Measurements from ENCODE around the gene NUPR1.
"Not testable (repeated sequence)": the region's sequence is repeated elsewhere in the genome, so short reads cannot be mapped to it uniquely, and the experiment has no call there.

Gene NUPR1

GRCh38 chr16:28554634-28555423, 16.1 kb upstream of the NUPR1 start:
- DNase-seq (ENCODE audit: low read depth), result no peak

DNA sequence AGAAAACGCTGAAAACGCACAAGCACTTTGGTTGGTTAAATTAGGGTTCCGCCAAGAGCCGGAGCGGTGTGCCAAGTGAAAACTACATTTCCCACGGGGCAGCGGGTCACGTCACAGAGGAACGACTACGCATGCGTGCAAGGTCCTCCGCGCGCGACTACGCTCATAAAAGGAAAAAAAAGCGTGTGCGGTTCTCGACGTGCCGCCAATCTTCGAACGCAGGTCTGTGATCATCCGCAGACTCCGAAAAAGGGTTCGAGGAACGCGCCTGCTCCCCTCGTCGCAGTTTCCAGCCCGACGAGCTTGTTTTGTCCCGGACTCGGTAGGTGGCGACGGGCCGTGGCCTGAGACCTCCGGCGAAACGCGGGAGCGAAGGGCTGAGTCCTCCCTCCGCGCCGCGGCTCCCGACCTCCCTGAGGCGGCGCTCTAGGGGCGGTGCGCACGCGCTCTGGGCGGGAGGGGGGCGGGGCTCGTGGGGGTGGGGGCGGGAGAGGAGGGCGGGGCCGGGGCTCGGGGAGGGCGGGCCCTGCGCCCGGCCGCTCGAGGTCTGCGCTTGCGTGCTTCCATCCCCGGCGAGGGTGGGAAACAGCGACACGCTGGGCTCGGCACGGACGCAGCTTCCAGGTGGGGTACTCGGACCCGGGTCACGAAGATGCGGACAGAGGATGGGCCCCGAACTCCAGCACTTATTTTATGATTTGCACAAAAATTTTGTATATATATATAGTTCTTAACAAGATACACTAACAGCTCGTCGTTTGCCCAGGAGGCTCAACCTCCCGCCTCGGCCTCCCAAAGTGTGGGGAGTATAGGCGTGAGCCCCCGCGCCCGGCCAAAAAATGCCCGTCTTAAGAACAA, 15.2 kb upstream of the NUPR1 start, which contains the start of gene SGF29:
Gene SGF29, plus strand, starts transcription at position 145 of the 858 bp plus-strand sequence. CDS start 27,150 bp downstream, outside the sequence.
- DNase-seq (ENCODE audit: low read depth), result peak; percentile 81

DNA sequence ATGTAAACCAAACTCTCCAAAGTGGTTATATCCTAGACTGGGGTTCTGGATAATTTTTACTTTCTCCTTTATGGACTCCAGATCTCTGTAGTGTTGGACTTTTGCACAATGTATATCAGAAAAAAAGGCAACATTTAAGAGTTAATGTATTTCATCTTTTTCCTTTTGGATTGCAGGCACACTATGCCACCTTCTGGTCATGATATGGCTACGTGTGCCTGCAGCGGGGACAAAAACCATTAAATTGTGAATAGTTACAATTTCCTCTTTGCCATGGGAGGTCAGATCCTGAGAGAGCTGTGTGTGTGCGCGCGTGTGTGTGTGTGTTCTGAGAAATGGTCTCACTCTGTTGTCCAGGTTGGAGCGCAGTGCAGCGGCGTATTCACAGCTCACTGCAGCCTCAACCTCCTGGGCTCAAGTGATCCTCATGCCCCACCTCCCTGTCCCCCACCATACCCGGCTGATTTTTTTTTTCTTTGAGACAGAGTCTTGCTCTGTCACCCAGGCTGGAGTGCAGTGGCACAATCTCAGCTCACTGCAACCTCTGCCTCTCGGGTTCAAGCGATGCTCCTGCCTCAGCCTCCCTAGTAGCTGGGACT, 10.6 kb upstream of the NUPR1 start:
- DNase-seq (ENCODE audit: low read depth), result no peak

DNA sequence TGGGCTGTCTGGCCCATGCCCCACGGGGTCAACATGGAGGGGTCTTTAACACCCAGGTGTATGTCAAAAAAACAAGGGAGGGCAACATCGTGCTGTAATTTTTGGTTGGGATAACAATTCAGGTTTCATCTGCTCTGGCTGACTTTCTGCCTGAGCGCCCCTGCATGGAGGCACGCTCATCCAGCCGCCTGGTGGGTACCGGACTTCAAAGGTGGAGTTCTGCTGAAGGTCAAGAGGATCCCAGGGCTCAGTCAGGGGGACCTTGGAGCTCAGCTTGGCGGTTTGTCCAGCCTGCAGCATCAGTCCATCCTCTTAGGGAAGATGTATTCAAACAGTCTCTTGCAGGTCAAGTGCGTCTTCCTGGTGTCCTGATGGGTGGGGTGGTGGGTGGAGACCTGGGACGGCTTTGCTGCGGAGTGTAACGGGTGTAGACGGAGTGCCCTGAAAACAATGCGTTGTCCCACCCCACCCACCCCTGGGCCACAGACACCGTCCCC, 9.6 kb upstream of the NUPR1 start:
- DNase-seq (ENCODE audit: low read depth), result no peak

- DNase-seq (ENCODE audit: low read depth), result no peak
Measured at GRCh38 chr16:28546626-28547025, 7.9 kb upstream of the NUPR1 start.

DNA sequence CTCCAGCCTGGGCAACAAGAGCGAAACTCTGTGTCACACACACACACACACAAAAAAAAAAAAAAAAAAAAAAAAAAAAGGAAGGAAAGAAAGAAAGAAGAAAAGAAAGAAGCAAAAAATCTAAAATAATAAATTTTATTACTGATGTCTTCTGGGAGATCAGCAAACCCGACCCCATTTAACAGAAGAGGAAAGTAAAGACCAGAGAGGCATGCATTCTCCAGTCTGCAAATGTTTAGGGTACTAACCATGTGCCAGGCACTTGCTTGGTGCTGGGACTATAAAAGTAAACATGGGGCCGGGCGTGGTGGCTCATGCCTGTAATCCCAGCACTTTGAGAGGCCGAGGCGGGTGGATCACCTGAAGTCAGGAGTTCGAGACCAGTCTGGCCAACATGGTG, 7.2 kb upstream of the NUPR1 start:
- not testable (repeated sequence) for DNase-seq (ENCODE audit: low read depth)

GRCh38 chr16:28544998-28545397, 6.2 kb upstream of the NUPR1 start:
- DNase-seq (ENCODE audit: low read depth), result no peak

GRCh38 chr16:28543072-28543471, 4.3 kb upstream of the NUPR1 start:
- no peak for DNase-seq (ENCODE audit: low read depth)

- DNase-seq (ENCODE audit: low read depth), result no peak
Measured at GRCh38 chr16:28542646-28543045, 3.9 kb upstream of the NUPR1 start.

DNA sequence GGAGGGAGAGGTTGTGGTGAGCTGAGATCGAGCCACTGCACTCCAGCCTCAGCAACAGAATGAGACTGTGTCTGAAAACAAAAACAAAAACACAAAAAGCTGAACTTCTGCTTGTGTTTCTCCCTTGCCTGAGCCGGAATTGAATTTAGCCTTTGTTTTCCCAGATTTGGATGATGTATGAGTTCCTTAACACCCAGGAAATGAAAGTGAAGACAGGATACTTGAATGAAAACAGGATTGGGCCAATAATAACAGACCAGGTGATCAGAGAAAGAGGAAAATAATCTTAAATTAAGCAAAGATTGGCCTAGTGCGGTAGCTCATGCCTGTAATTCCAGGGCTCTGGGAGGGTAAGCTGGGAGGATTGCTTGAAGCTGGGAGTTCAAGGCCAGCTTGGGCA, 1.6 kb upstream of the NUPR1 start:
- DNase-seq (ENCODE audit: low read depth), result no peak

- no peak for DNase-seq (ENCODE audit: low read depth)
Measured at GRCh38 chr16:28537964-28538732, 626 bp downstream of the NUPR1 start.

DNA sequence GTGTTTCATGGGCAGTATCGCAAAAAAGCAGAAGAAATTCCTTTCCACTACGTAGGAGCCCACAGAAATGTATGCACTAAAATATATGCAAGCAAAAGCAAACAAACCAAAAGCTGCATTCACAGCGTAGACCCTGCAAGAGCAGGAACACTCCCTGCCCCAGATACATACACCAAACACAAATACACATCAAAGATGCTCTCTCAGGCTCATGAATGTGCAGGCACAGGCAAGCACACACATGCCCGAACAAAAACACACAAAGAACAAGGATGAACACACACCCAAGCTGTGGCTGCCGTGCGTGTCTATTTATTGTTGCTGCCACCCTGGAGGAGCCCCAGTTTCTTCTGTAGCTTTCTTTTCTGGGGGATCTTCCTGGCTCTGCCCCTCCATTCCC, 1.7 kb downstream of the NUPR1 start:
- no peak for DNase-seq (ENCODE audit: low read depth)

DNA sequence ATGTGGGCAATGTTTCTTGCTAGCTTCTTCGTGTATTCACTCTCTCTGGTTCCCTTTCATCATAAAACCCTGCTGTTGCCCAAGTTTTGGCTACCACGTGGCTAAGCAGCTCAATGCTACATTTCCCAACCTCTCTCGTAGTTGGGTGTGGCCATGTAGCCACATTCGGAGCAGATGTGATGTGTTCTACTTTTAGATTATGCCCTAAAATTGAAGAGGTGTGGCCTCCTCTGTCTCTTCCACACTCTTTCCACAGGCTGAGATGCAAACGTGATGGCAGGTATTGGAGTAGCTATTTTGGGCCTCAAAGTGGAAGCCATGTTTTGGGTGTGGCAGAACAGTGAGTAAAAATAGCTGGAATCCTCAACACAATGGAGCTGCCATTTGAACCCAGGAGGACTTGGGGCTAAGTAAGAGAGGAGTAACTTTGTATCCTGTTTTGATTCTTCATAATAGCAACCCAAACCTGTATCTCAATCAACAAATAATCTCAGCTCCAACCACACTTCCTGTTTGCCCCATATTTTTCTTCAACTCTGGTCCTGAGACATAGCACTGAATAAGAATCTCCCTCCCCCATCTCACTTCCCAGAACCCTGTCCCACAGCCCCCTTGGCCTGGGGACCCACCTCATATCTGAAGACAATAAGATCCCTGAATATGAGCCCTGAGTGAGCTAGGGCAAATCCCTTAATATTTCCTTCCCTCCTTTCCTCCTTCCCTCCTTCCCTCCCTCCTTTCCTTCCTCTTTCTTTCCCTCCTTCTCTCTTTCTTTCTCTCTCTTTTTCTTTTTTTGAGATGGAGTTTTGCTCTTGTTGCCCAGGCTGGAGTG, 4.0 kb downstream of the NUPR1 start:
- DNase-seq (ENCODE audit: low read depth), result peak; percentile 51

- no peak for DNase-seq (ENCODE audit: low read depth)
Measured at GRCh38 chr16:28532940-28533647, 5.7 kb downstream of the NUPR1 start.

DNA sequence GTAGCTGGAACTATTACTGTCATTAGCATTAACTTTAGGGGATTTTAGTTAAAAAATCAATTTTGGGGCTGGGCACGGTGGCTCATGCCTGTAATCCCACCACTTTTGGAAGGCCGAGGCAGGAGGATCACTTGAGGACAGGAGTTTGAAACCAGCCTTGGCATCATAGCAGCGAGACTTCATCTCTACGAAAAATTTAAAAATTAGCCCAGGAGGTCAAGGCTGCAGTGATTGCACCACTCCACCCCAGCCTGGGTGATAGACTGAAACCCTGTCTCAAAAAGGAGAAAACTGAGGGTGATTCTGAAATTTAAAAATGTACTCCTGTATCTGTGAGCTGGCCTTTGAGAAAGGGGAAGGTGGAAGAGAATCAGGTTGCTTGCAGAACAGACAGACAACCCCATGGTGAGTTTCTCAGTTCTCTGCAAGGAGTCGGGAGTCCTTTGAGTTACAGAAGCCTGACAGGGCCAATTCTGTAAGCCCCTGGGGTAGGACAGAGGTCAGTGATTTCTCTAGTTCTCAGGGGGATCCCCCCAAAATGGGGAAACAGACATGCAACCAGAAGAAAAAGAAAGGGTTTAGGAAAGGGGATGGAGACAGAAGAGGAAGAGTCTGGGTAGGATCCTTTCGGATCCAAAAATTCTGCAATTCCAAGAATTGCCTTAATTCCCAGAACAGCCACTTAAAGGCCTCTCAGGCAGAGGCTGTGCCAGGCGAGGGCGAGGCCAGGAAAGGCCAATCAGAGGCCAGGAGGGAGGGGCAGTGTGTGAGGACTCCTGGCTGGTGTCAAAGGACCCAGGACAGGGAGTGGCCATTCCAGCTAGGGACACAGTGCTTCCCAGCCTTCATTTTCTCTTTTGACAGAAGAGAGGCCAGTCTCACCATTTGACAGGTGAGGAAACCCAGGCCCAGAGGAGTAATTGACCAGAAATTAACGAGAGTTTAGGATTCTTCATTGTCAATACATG, 6.7 kb downstream of the NUPR1 start:
- DNase-seq (ENCODE audit: low read depth), result no peak

DNA sequence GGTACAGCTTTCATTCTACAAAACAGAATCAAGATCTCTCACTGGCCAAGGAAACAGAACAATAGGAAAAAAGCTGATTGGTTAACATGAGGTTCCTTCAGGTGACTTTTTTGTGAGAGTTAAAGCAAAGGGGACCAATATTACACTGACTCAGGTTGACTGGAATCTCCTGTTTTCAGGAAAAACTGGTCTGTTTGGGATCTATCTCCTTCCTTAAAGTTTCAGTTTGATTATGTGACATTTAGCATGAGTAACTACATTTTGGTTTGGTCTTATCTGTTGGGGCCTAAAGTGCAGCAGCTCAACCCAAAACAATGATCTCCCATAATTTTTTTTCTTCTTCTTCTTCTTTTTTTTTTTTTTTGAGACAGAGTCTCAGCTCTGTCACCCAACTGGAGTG, 9.7 kb downstream of the NUPR1 start:
- no peak for DNase-seq (ENCODE audit: low read depth)

GRCh38 chr16:28528463-28528867, 10.3 kb downstream of the NUPR1 start:
- DNase-seq (ENCODE audit: low read depth), result no peak

- DNase-seq (ENCODE audit: low read depth), result no peak
Measured at GRCh38 chr16:28527985-28528384, 10.8 kb downstream of the NUPR1 start.
